Measurements from ENCODE around the gene CATSPERE.

- no peak for TF ChIP-seq CTCF (IDR thresholded peaks at IDR 0.05)
- no peak for TF ChIP-seq POLR2A (IDR thresholded peaks at IDR 0.05)
Measured at GRCh38 chr1:244654108-244655038, 193.3 kb downstream of the CATSPERE start.

Data from heart left ventricle (tissue), 13 donors.